ENCODE data around the gene GIMAP7. TPM values are rescaled to one million over a fixed set of nuclear protein-coding genes. Genes with fewer than 3 reads are reported as not detected.

Gene GIMAP7
- total RNA-seq (2012; rRNA removed): not detected in 2 replicates

GRCh38 chr7:150514748-150515222, at the start of gene GIMAP7:
Gene GIMAP7, plus strand, starts transcription at chr7:150514872. Its CDS starts 5,103 bp downstream, at chr7:150519975.
- H3K4me2 ChIP-seq (ENCODE audit: low read length): no peak within 1 kb of the TSS
- no peaks in the 10 kb centered on the region for H3K4me1 ChIP-seq (ENCODE audit: control insufficient read depth, insufficient read depth, low read length)
- no peaks in the 10 kb centered on the region for H3K36me3 ChIP-seq (ENCODE audit: insufficient read depth, low read length)
- no peak within 1 kb of the TSS for H3K4me3 ChIP-seq (ENCODE audit: low read length)
- no peaks in the 10 kb centered on the region for H3K27me3 ChIP-seq (ENCODE audit: control insufficient read depth, insufficient read depth, low read length)
- H3K9ac ChIP-seq (ENCODE audit: low read depth, low read length): no peak within 1 kb of the TSS
- no peaks in the 10 kb centered on the region for H3K9me3 ChIP-seq (replicated peaks; ENCODE audit: low read length)

- H3K9ac ChIP-seq (ENCODE audit: low read depth, low read length): no peak overlapping the region
- no peaks in the 10 kb centered on the region for H3K27me3 ChIP-seq (ENCODE audit: control insufficient read depth, insufficient read depth, low read length)
- no peaks in the 10 kb centered on the region for H3K36me3 ChIP-seq (ENCODE audit: insufficient read depth, low read length)
- no peaks in the 10 kb centered on the region for H3K9me3 ChIP-seq (replicated peaks; ENCODE audit: low read length)
- no peaks in the 10 kb centered on the region for H3K4me1 ChIP-seq (ENCODE audit: control insufficient read depth, insufficient read depth, low read length)
- H3K4me2 ChIP-seq (ENCODE audit: low read length): no peak overlapping the region
- H3K4me3 ChIP-seq (ENCODE audit: low read length): no peak overlapping the region
Observed at GRCh38 chr7:150464962-150465361, 49.7 kb upstream of the GIMAP7 start.

GRCh38 chr7:150465414-150465813, 49.3 kb upstream of the GIMAP7 start:
- Histone ChIP-seq H3K9ac (ENCODE audit: low read depth, low read length) (no peak overlapping the region), H3K4me2 (ENCODE audit: low read length) (no peak overlapping the region), H3K4me3 (ENCODE audit: low read length) (no peak overlapping the region), H3K4me1 (ENCODE audit: control insufficient read depth, insufficient read depth, low read length) (no peaks in the 10 kb centered on the region), H3K9me3 (replicated peaks; ENCODE audit: low read length) (no peaks in the 10 kb centered on the region), H3K36me3 (ENCODE audit: insufficient read depth, low read length) (no peaks in the 10 kb centered on the region), H3K27me3 (ENCODE audit: control insufficient read depth, insufficient read depth, low read length) (no peaks in the 10 kb centered on the region)

GRCh38 chr7:150466477-150466876, 48.2 kb upstream of the GIMAP7 start:
- H3K4me2 ChIP-seq (ENCODE audit: low read length): no peak overlapping the region
- no peak overlapping the region for H3K9ac ChIP-seq (ENCODE audit: low read depth, low read length)
- H3K27me3 ChIP-seq (ENCODE audit: control insufficient read depth, insufficient read depth, low read length): no peaks in the 10 kb centered on the region
- H3K36me3 ChIP-seq (ENCODE audit: insufficient read depth, low read length): no peaks in the 10 kb centered on the region
- no peaks in the 10 kb centered on the region for H3K4me1 ChIP-seq (ENCODE audit: control insufficient read depth, insufficient read depth, low read length)
- no peaks in the 10 kb centered on the region for H3K9me3 ChIP-seq (replicated peaks; ENCODE audit: low read length)
- H3K4me3 ChIP-seq (ENCODE audit: low read length): no peak overlapping the region

- Histone ChIP-seq H3K9me3 (replicated peaks; ENCODE audit: low read length) (no peaks in the 10 kb centered on the region), H3K4me1 (ENCODE audit: control insufficient read depth, insufficient read depth, low read length) (no peaks in the 10 kb centered on the region), H3K4me3 (ENCODE audit: low read length) (no peak overlapping the region), H3K9ac (ENCODE audit: low read depth, low read length) (no peak overlapping the region), H3K4me2 (ENCODE audit: low read length) (no peak overlapping the region), H3K36me3 (ENCODE audit: insufficient read depth, low read length) (no peaks in the 10 kb centered on the region), H3K27me3 (ENCODE audit: control insufficient read depth, insufficient read depth, low read length) (no peaks in the 10 kb centered on the region)
Observed at GRCh38 chr7:150468241-150468640, 46.4 kb upstream of the GIMAP7 start.

GRCh38 chr7:150471886-150472285, 42.8 kb upstream of the GIMAP7 start:
- Histone ChIP-seq H3K27me3 (ENCODE audit: control insufficient read depth, insufficient read depth, low read length) (no peaks in the 10 kb centered on the region), H3K4me2 (ENCODE audit: low read length) (no peak overlapping the region), H3K9ac (ENCODE audit: low read depth, low read length) (no peak overlapping the region), H3K4me3 (ENCODE audit: low read length) (no peak overlapping the region), H3K4me1 (ENCODE audit: control insufficient read depth, insufficient read depth, low read length) (no peaks in the 10 kb centered on the region), H3K36me3 (ENCODE audit: insufficient read depth, low read length) (no peaks in the 10 kb centered on the region), H3K9me3 (replicated peaks; ENCODE audit: low read length) (no peaks in the 10 kb centered on the region)

GRCh38 chr7:150473902-150474301, 40.8 kb upstream of the GIMAP7 start:
- no peak overlapping the region for H3K4me2 ChIP-seq (ENCODE audit: low read length)
- no peaks in the 10 kb centered on the region for H3K9me3 ChIP-seq (replicated peaks; ENCODE audit: low read length)
- H3K4me3 ChIP-seq (ENCODE audit: low read length): no peak overlapping the region
- H3K9ac ChIP-seq (ENCODE audit: low read depth, low read length): no peak overlapping the region
- no peaks in the 10 kb centered on the region for H3K4me1 ChIP-seq (ENCODE audit: control insufficient read depth, insufficient read depth, low read length)
- H3K27me3 ChIP-seq (ENCODE audit: control insufficient read depth, insufficient read depth, low read length): no peaks in the 10 kb centered on the region
- no peaks in the 10 kb centered on the region for H3K36me3 ChIP-seq (ENCODE audit: insufficient read depth, low read length)

- Histone ChIP-seq H3K4me3 (ENCODE audit: low read length) (no peak overlapping the region), H3K9me3 (replicated peaks; ENCODE audit: low read length) (no peaks in the 10 kb centered on the region), H3K9ac (ENCODE audit: low read depth, low read length) (no peak overlapping the region), H3K27me3 (ENCODE audit: control insufficient read depth, insufficient read depth, low read length) (no peaks in the 10 kb centered on the region), H3K4me1 (ENCODE audit: control insufficient read depth, insufficient read depth, low read length) (no peaks in the 10 kb centered on the region), H3K36me3 (ENCODE audit: insufficient read depth, low read length) (no peaks in the 10 kb centered on the region), H3K4me2 (ENCODE audit: low read length) (no peak overlapping the region)
Observed at GRCh38 chr7:150476285-150476684, 38.4 kb upstream of the GIMAP7 start.

- Histone ChIP-seq H3K27me3 (ENCODE audit: control insufficient read depth, insufficient read depth, low read length) (no peaks in the 10 kb centered on the region), H3K4me2 (ENCODE audit: low read length) (no peak overlapping the region), H3K9ac (ENCODE audit: low read depth, low read length) (no peak overlapping the region), H3K4me1 (ENCODE audit: control insufficient read depth, insufficient read depth, low read length) (no peaks in the 10 kb centered on the region), H3K4me3 (ENCODE audit: low read length) (no peak overlapping the region), H3K36me3 (ENCODE audit: insufficient read depth, low read length) (no peaks in the 10 kb centered on the region), H3K9me3 (replicated peaks; ENCODE audit: low read length) (no peaks in the 10 kb centered on the region)
Observed at GRCh38 chr7:150476819-150477631, 37.6 kb upstream of the GIMAP7 start.

GRCh38 chr7:150479023-150479716, 35.5 kb upstream of the GIMAP7 start:
- no peaks in the 10 kb centered on the region for H3K4me1 ChIP-seq (ENCODE audit: control insufficient read depth, insufficient read depth, low read length)
- H3K4me2 ChIP-seq (ENCODE audit: low read length): no peak overlapping the region
- no peak overlapping the region for H3K9ac ChIP-seq (ENCODE audit: low read depth, low read length)
- H3K27me3 ChIP-seq (ENCODE audit: control insufficient read depth, insufficient read depth, low read length): no peaks in the 10 kb centered on the region
- no peaks in the 10 kb centered on the region for H3K9me3 ChIP-seq (replicated peaks; ENCODE audit: low read length)
- H3K4me3 ChIP-seq (ENCODE audit: low read length): no peak overlapping the region
- H3K36me3 ChIP-seq (ENCODE audit: insufficient read depth, low read length): no peaks in the 10 kb centered on the region

GRCh38 chr7:150481186-150481920, 33.3 kb upstream of the GIMAP7 start:
- H3K4me1 ChIP-seq (ENCODE audit: control insufficient read depth, insufficient read depth, low read length): no peaks in the 10 kb centered on the region
- H3K9me3 ChIP-seq (replicated peaks; ENCODE audit: low read length): no peaks in the 10 kb centered on the region
- no peaks in the 10 kb centered on the region for H3K27me3 ChIP-seq (ENCODE audit: control insufficient read depth, insufficient read depth, low read length)
- H3K4me3 ChIP-seq (ENCODE audit: low read length): no peak overlapping the region
- H3K4me2 ChIP-seq (ENCODE audit: low read length): no peak overlapping the region
- no peak overlapping the region for H3K9ac ChIP-seq (ENCODE audit: low read depth, low read length)
- no peaks in the 10 kb centered on the region for H3K36me3 ChIP-seq (ENCODE audit: insufficient read depth, low read length)
